Osteocyte (in vitro differentiated cells): ENCODE results near the gene CNOT2. TPM values are rescaled to one million over a fixed set of nuclear protein-coding genes. Genes with fewer than 3 reads are reported as not detected.

Source experiments
- DNase-seq: peaks from one replicate; pipeline ENCODE4 v3.0.0; 2021; ENCODE audit warnings: mixed read lengths; ENCODE audit not compliant: unreplicated experiment; ENCODE audit errors: extremely low spot score
- H3K27ac Mint-ChIP-seq: one replicate; pipeline ENCODE4 v1.8.0; 2021; ENCODE audit warnings: mild to moderate bottlenecking, mixed read lengths; ENCODE audit not compliant: unreplicated experiment
- H3K27me3 Mint-ChIP-seq: one replicate; pipeline ENCODE4 v1.8.0; 2021; ENCODE audit warnings: mixed read lengths; ENCODE audit not compliant: unreplicated experiment
- H3K36me3 Mint-ChIP-seq: one replicate; pipeline ENCODE4 v1.8.0; 2021; ENCODE audit warnings: mixed read lengths; ENCODE audit not compliant: unreplicated experiment
- H3K4me1 Mint-ChIP-seq: one replicate; pipeline ENCODE4 v1.8.0; 2021; ENCODE audit warnings: mixed read lengths; ENCODE audit not compliant: unreplicated experiment
- H3K4me3 Mint-ChIP-seq: one replicate; pipeline ENCODE4 v1.8.0; 2021; ENCODE audit warnings: mild to moderate bottlenecking, moderate library complexity, mixed read lengths; ENCODE audit not compliant: unreplicated experiment
- H3K9me3 Mint-ChIP-seq: one replicate; pipeline ENCODE4 v1.8.0; 2021; ENCODE audit warnings: mixed read lengths; ENCODE audit not compliant: unreplicated experiment
- total RNA-seq: library from RNA; stranded (reverse); gene quantifications from 2 replicates; pipeline ENCODE4 v1.2.1, GENCODE V29; 2021
- TF ChIP-seq, protein P1 (sequence below): fragments of 200-600 bp; sonication (generic); IDR thresholded peaks from 2 replicates; pipeline ENCODE4 v1.5.0; 2021; ENCODE audit warnings: antibody characterized with exemption, mild to moderate bottlenecking, moderate library complexity

The CNOT2 gene
- total RNA-seq, 1 donor from 2014 or later, result 73.8 TPM

DNA sequence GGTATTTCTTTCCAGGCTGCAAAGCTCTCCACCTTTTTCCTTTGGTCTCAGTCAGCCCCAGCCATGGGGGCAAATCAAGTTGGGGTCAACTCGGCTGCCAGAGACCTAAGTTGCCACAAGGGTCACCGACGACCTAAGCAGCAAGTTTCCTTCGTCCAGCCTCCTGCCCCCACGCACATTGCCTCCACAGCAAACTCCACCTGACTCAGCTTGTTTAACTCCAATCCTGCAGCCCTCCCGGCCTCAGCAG, 122.1 kb downstream of the CNOT2 start:
- H3K9me3 Mint-ChIP-seq, result no peaks in the 10 kb centered on the region
- peak overlapping the region; percentile 59 for H3K4me3 Mint-ChIP-seq
- no peak overlapping the region for H3K27ac Mint-ChIP-seq
- DNase-seq, result no peak
- peaks cover 15% of the 10 kb centered on the region for H3K4me1 Mint-ChIP-seq
- H3K36me3 Mint-ChIP-seq, result no peaks in the 10 kb centered on the region
- TF ChIP-seq, protein P1, sequence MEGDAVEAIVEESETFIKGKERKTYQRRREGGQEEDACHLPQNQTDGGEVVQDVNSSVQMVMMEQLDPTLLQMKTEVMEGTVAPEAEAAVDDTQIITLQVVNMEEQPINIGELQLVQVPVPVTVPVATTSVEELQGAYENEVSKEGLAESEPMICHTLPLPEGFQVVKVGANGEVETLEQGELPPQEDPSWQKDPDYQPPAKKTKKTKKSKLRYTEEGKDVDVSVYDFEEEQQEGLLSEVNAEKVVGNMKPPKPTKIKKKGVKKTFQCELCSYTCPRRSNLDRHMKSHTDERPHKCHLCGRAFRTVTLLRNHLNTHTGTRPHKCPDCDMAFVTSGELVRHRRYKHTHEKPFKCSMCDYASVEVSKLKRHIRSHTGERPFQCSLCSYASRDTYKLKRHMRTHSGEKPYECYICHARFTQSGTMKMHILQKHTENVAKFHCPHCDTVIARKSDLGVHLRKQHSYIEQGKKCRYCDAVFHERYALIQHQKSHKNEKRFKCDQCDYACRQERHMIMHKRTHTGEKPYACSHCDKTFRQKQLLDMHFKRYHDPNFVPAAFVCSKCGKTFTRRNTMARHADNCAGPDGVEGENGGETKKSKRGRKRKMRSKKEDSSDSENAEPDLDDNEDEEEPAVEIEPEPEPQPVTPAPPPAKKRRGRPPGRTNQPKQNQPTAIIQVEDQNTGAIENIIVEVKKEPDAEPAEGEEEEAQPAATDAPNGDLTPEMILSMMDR, result no peak
- peaks cover 51% of the 10 kb centered on the region for H3K27me3 Mint-ChIP-seq

DNA sequence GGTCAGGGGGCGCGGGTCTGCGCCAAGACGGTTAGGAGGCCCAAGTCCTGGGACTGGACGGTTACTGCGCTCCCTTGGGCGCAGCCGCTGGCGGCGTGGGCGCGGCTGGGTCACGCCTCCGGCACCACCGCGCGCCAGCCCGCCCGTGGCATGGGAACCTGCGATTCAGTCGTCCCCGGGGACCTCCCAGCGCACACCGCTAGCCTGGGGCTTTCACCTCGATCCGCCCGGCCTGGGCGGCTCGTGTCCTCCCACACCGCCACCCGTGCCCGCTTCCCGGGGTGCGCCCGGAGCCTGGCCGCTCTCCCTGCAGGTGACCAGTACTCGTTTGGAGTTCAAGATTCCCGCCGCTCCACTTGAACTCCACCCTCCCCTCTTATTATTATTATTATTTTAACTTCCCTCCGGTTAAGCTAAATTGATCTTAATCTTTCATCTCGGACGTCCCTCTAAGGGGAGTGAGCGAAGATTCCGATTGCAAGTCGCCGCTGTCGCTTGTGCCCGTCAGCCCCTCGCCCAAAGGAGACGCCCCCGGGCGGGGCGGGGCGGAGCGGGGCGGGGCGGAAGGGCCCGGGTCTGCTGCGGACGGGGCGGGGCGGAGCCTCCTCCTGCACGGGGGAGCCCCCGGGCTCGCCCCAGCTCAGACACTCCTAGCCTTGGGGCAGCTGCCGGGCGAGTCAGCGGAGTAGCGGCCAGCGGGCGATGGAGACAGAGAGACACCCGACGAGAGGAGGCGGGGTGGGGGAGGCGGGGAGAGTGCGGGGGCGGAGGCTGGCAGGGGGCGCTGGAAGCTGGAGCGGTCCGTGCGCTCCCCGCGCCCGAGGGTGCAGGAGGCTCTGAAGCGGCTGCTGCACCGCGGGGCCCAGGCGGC, 122.7 kb downstream of the CNOT2 start, which contains the start of gene KCNMB4:
Gene KCNMB4, plus strand, starts transcription at position 643 of the 871 bp plus-strand sequence. CDS start 445 bp downstream, outside the sequence.
- peaks cover 15% of the 10 kb centered on the region for H3K4me1 Mint-ChIP-seq

DNA sequence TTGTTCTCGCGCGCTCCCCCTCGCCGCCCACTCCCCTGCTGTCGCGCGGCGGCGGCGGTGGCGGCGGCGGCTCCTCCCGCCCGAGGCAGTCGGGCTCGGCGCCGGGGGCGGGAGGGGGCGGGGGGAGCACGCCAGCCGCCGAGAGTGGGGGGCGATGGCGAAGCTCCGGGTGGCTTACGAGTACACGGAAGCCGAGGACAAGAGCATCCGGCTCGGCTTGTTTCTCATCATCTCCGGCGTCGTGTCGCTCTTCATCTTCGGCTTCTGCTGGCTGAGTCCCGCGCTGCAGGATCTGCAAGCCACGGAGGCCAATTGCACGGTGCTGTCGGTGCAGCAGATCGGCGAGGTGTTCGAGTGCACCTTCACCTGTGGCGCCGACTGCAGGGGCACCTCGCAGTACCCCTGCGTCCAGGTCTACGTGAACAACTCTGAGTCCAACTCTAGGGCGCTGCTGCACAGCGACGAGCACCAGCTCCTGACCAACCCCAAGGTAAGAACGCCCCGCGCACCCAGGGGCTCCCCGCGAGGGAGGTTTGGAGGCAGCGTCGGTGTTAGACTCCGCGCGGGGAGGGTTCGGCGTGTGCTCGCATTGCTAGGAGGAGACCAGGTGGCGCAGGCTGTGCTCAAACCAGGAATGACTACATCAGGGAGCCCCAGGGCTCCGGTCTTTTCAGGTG, 123.5 kb downstream of the CNOT2 start:
- Mint-ChIP-seq H3K9me3 (no peaks in the 10 kb centered on the region), H3K4me1 (peaks cover 15% of the 10 kb centered on the region), H3K4me3 (peak overlapping the region; percentile 84), H3K36me3 (no peaks in the 10 kb centered on the region), H3K27ac (no peak overlapping the region), H3K27me3 (peaks cover 47% of the 10 kb centered on the region)
- DNase-seq, result no peak
- TF ChIP-seq, protein P1, result no peak

More for the DNA sequence above, 122.7 kb downstream of the CNOT2 start, which contains the start of gene KCNMB4:
- Mint-ChIP-seq H3K4me3 (peak within 1 kb of the TSS; percentile 84), H3K27me3 (peaks cover 48% of the 10 kb centered on the region), H3K9me3 (no peaks in the 10 kb centered on the region), H3K36me3 (no peaks in the 10 kb centered on the region), H3K27ac (no peak within 1 kb of the TSS)
- TF ChIP-seq, protein P1, result no peak
- peak; percentile 85 for DNase-seq

DNA sequence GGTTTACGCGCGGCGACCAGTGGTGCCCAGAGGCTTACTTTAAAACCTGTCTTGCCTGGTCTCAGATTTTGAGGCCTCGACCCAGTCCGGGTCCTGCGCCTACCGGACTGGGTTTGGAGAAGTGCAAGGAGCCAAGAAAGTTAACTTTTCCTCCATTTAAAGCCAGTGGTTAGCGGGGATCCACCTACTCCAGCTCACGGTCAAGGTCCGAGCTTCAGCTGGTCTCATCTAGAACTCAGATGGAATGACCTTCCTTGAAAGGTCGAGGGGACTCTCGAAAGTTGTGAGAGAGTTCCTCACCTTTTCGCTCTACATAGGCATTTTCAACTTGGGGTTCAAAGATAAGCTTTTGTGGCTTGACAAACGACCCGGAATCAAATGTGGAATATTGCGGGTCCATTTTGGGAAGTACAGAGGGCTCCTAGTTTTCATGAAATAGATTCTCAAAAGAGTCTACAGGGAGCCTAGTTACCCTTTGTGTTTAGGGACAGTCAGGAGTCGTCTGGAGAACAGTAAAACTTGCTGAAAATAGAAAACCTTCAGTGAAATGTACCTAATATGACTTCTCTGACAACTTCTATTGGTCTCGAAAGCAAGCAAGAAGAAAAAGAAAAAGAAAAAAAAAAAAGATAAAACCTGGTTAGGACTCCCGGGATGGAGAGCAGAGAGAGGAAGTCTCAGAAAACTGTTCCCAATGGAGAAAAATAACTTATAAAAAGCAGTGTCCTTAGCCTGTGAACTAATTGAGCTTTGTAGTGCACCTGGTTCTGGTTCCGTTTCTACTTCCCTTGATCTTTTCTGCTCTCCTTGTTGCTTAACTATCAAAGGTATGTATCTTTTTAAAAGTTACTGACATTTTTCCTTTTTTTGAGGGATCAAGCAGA, 124.3 kb downstream of the CNOT2 start:
- Mint-ChIP-seq H3K4me1 (peaks cover 15% of the 10 kb centered on the region), H3K27ac (no peak overlapping the region), H3K27me3 (peaks cover 39% of the 10 kb centered on the region), H3K4me3 (peak overlapping the region; percentile 84), H3K36me3 (no peaks in the 10 kb centered on the region), H3K9me3 (no peaks in the 10 kb centered on the region)
- TF ChIP-seq, protein P1, result no peak
- no peak for DNase-seq
